Stimulated activated CD8-positive, alpha-beta memory T cell treated with anti-CD3 and anti-CD28 coated beads, Interleukin-12 subunit alpha, Interleukin-12 subunit beta, amount 100 ng/mL, for 4 hours (primary cell): Measurements from ENCODE around the gene RBBP4.
"Not testable (repeated sequence)": the region's sequence is repeated elsewhere in the genome, so short reads cannot be mapped to it uniquely, and the experiment has no call there.

Experiments used
- DNase-seq: peaks from one replicate; pipeline ENCODE4 v3.0.0-alpha.2; 2020; ENCODE audit warnings: low read depth

The RBBP4 gene

DNA sequence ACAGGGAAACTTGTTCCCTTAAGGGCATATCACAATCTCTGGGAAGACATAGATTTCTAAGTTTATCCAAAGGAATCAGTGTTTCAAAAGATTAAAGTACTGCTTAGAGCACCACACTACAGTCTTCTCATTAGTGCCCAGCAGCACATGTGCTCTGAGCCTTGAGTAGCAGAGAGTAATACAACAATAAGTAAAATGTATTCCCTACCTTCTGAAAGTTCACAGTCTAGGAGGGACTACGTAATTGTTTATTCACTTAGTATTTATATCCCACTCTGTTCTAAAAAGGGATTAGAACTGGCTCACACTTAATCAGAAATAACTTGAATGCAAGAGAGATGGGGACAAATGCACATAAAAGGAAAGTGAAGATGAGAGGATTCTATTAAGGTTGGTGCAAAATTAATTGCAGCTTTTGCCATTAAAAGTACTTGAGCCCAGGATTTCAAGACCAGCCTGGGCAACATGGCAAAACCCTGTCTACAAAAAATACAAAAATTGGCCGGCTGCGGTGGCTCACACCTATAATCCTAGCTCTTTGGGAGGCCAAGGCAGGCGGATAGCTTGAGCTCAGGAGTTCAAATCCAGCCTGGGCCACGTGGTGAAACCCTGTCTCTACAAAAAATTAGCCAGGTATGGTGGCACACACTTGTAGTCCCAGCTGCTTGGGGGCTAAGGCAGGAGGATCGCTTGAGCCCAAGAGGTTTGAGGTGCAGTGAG is 42.6 kb downstream of the RBBP4 start:
- DNase-seq, result no peak

DNA sequence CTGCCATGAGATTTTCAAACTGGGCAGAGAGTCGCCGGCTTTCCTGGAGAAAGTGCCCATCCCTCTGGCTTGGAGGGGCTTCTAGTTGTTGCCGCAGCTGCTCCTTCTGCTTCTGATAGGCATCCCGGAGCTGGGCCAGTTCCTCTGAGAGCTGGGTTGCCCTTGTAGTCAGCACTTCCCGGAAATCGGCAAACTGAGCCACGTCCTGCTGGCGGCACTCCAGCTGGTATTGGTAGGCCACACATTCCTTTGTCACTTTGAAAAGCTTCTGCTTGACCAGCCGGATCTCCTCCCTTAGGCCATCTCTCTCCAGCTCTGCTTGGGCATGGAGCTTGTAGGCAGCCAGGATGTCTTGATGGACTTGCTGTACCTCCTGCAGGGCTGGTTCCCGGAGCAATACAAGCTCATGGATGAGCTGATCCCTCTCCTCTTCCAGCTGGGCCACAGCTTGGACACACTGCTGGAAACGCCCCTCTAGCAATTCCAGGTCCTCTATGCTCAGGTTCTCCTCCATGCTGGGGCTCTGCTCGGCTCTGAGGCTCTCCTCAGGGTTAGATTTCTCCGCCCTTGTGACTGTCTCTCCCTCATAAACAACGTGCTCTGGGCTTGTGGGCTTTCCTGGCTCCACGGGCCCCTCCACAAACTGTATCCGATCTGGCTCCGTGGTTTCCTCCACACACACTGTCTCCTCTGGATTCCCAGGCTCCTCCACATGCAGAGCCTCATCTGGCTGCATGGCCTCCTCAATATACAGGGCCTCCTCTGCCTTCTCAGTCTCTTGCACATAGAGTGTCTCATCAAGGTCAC is 44.3 kb downstream of the RBBP4 start:
- no peak for DNase-seq

DNA sequence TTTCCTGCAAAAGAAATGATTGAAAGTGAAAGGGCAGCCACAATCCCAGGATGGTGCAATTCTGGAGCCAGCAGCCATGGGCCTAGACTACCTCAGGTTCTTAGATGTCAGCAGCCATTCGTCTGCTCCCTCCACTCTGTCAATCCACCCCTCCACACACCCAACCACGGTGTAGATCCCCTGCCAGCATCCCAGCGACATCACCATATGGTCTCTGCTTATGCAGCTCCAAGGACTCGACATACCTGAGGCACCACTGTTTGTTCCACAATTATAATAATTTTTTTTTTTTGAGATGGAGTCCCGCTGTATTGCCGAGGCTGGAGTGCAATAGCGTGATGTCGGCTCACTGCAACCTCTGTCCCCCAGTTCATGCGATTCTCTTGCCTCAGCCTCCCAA is 45.0 kb downstream of the RBBP4 start:
- no peak for DNase-seq

DNA sequence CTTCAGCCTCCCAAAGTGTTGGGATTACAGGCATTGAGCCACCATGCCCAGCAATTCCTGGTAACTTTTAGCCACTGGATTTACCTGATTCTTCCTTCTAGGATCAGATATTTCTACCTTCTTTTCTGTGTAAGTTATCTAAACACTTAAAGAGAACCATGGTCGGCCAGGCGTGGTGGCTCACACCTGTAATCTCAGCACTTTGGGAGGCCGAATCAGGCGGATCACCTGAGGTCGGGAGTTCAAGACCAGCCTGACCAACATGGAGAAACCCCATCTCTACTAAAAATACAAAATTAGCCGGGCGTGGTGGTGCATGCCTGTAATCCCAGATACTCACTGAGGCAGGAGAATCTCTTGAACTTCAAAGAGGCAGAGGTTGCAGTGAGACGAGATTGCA is 46.0 kb downstream of the RBBP4 start:
- DNase-seq, result not testable (repeated sequence)

DNA sequence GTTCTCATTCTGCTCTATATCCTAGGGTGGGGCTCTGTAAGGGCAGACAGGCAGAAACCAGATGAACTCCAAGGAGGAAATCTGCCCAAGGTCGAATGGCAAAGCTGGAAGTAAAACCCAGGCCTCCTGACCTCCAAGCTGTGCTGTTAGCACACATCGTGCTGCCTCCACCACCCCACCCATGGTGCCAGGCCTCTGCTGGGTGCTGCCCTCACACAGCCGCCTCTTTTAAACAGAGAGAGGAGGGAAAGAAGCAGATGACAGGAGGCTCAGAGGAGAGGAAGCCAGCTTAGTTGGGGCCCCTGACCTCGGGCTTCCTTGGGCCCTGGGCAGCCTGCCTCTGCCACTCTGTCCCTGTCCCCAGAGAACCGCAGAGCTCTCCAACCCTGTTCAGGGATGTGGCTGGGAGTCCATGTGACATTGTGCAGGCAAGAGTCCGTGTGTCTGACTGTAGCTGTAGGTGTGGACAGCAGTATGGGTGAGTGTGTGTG is 50.5 kb downstream of the RBBP4 start:
- no peak for DNase-seq

DNA sequence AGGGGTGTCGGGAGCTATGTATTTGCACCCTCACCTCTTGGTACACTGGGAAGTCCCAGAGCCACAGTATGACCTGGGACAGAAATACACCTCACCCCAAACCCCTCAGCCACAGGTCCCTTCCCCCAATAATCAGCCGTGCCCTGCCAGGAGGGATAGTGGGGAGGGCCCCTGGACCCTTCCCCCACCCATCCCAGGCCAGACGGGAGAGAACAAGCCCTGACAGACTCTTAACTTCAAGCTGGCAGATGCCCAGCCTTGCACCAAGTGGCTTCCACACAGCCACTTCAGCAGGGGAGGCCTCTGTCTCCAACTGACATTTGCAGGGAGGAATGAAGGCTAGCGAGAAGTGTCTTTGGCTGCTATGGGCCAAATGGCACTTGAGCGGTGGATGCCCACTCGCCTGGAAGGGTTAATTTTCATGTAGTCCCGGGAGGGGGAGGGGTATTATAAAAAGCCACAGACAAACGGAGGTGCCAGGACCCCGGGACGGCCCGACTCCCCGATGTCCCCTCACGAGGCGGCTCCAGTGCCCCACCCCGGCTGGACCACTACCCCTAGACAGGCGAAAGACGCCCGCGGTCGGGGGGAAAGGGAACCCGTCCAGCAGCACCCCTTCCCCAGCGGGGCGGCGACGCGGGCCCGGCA is 51.1 kb downstream of the RBBP4 start:
- DNase-seq, result no peak

DNA sequence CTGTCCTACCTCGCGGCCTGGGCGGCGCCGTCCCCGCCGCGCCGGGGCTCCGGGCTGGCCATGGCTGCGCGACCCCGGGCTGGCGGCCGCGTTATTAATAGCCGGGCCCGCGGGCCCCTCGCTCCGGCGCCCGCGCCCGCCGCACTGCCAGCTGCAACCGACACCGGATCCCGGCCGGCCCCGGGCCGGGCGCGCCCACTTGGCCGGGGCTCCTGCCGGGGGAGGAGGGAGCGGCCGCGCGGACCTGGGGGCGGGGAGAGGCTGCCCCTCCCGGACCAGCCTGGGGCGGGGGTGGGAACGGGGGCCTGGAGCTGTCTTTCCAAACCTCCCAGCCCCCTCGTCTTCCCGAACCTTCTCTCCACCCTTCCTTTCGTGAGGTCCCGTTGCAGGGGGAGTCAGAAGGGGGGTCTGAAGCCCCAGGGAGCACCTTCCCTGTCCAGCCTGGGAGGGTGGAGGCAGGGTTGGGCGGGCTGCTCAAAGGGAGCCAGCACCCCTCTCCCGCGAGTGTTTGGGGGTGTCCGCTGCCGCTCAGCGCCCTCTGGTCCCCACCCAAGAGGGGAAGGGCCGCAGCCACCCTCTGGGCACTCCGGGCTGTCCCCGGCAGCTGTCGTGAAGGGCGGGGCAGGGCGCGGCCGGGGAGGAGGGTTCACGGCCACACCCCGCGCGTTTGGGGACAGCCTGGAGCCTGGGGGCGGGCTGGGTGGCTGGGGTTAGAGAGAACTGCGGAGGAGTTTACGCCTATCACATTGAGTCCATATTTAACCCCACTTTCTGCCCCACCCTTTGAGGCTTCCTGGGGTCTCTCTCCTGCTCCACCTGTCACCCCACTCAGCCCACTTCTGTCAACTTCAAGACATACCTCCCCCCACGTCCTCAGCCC is 51.8 kb downstream of the RBBP4 start, which contains the start of gene SYNC:
SYNC (minus strand) TSS at position 172 of the 880 bp plus-strand sequence; CDS start at position 62, 110 bp downstream.
- DNase-seq, result no peak

DNA sequence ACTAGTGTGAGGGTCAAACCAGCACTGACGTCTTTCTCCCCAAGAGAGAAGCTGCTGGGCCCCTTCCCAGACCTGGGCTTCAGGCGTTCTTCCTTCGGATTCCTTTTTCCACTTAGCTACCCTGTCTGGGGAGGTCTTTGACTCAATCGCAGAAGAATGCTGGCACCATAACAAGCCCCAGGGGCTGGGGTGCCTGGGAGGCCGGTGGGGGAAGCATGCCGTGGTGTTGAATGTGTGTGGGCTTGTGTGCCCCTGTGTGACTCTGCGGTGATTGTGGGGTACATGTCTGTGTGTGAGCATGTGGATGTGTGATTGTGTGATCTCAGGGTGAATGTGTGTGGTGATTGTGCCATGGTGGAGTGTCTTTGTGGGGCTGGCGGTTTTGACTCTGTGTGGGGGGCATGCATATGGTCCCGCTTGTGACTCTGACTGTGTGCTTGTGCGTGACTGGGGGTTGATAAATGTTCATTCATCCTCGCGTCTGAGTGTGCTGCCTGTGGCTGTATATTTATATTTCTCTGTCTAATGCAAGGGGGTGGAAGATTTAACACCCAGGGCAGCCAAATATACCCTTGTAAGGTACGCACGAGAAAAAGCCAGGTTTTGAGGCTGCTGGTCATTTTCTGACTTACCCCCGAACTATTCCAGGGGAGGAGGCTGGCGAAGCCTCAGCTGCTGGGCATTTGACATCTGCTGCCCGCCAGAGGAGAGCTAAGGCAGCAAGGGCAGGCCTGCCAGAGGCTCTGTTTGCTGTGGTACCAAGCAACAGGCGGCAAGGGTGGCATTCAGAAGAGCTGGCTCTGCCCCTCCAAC is 52.7 kb downstream of the RBBP4 start:
- no peak for DNase-seq

DNA sequence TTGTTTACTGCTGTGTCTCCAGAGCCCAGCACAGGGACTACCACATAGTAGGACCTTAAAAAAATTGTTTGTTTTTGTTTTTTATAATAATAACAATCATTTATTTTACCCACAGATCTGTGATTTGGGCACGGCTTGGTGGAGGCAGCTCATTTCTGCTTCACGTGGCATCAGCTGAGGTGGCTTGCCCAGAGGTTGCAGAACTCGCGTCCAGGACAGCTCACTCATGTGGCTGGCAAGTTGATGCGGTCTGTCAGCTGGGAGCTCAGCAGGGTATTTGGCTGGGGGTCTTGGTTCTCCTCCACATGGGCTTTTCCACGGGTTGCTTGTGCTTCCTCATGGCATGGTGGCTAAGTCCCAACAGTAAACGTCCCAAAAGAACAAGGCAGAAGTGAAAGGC is 54.5 kb downstream of the RBBP4 start:
- DNase-seq, result no peak

DNA sequence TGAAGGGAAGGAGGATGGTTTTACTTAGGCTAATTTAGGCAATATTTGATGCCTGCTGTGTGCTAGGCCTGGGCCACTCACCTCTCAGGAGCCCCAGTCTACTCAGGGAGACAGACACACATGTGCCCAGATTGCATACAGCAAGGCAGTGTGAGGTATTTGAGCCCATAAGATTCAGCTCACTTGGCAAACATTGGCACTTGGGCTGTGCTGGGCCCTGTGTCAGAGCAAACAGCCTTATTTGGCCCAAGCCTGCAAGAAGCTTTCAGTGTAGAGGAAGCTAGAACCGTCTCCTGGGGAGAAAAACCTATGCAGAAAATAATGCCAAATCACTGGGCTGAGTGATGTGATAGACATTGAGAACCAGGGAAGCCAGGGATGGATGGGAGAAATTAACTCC is 55.5 kb downstream of the RBBP4 start:
- DNase-seq, result no peak

DNA sequence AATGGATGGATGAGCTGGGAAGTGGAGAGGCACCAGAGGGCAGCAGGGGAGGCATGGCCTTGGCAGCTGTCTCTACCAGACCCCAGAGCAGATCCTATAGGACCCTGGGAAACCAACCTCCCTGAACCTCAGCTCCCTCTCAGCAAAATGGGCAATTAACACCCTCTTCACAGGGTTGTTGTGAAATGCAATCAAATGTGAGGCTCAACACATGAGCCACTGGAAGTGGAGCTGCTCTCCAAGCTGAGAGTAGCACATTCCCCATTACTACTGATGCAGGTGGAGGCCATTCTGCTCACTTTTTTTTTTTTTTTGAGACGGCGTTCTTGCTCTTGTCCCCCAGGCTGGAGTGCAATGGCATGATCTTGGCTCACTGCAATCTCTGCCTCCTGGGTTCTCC is 58.1 kb downstream of the RBBP4 start:
- no peak for DNase-seq

DNA sequence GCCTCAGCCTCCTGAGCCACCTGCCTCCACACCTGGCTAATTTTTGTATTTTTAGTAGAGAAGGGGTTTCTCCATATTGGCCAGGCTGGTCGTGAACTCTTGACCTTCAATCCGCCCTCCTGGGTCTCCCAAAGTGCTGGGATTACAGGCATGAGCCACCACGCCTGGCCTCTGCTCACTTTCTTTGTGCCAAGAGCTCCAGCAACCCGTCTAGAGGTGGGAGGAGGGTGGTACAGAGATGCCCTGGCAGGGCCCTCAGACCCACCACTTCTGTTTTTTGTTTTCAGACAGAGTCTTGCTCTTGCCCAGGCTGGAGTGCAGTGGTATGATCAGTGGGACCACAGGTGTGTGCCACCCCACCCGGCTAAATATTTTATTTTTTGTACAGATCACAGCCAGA is 58.5 kb downstream of the RBBP4 start:
- DNase-seq, result no peak

DNA sequence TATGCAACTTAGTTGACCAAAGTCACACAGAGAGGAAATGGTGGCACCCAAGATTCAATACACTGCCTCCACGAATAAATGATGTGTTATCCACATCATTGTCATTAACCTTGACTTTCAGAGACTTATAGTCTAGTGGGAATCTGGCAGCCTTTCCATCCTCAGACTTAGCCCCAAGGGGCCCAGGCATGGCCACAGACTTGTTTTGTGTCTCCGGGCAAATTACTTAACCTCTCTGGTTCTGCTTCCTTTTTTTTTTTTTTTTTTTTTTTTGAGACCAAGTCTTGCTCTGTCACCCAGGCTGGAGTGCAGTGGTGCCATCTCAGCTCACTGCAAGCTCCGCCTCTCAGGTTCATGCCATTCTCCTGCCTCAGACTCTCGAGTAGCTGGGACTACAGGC is 60.2 kb downstream of the RBBP4 start:
- not testable (repeated sequence) for DNase-seq

DNA sequence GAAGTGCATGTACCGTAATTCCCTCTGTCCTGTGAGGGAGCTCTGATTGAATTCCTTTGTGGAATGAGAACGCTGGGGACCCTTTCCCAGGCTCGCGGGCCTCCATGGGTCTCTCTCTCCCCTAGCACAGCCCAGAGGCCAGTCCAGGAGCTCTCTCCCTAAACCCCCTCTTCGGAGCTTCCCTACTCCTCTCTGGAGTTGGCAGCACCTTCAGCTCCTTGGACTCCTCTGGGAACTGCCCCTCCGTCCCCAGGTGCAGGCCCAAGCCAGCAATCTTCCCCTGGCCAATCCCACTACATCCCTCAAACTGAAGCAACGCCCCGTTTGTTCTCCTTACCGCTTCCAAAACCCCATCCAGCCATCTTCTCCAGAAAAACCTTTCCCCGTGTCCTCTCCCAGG is 62.1 kb downstream of the RBBP4 start:
- no peak for DNase-seq

DNA sequence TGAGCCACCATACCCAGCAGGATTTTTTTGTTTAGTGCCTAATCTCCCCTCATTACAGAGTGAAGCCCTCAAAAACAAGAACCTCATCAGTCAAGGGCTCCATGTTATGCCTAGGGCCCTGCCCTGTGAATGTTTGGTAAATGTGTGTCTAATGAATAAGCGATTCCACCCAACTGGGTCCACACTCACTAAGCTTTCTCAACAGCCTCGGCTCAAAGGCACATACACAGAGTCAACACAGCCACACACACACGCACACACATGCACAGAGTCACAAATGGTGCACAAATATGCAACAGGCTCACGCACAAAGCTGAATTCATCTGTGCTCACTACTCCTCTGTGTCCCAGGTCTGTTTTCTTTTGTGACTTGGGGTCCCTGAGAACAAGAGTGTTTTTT is 63.3 kb downstream of the RBBP4 start:
- DNase-seq, result no peak

DNA sequence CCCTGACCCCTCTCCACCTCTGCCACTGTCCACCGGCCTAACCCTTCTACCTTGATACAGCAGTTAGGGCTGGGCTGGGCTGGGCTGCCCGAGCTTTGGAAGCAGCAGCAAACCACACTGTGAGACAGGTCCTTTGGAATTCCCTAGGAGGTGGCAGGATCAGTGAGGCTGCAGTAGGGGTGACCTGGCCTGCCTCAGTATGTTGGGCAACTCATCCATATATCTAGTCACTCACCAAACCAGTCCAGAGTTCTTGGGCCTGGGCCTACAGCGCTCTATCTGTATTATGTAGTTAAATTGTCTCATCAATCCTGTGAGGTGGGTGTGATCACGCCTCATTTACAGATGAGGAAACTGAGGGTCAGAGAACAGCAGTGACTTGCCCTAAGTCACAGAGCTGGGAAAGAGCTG is 64.9 kb downstream of the RBBP4 start:
- no peak for DNase-seq

DNA sequence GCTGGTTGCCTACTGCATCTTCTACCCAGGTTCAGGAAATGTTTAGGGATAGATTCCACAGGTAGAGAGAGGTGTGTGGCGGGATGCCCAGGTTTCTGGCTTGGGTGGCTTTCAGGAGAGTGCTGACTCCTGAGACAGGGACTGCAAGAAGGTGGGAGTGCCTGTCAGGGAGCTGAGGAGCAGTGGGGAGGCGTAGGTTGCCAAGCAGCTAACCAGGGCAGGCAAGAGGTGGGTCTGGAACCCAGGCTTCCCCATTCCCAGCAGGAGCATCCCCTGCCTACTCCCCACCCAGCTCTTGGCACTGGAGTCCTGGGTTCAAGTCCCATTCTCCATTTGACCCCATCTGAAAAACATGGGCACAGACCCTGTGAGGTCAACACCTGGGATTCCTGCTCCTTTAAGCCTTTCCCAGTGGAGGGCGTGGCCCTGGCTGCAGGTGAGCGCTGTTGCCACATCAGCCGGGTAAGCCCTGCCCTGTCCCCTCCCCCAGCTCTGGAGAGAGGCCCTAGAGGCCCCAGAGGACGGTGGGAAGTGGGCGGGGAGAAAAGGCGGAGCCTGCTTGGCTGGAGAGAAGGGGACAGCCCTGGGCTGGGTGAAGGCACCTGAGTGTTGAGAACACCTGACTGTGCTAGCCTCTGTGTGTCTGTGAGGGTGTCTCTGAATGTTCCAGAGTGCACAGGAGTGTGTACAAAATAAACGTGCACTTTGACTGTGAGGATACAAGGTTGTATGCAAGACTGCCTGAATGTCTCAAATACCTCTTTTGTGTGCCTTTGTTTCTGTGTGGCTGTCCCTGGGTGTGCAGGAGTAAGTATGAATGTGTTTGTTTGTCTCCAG is 65.5 kb downstream of the RBBP4 start:
- no peak for DNase-seq

DNA sequence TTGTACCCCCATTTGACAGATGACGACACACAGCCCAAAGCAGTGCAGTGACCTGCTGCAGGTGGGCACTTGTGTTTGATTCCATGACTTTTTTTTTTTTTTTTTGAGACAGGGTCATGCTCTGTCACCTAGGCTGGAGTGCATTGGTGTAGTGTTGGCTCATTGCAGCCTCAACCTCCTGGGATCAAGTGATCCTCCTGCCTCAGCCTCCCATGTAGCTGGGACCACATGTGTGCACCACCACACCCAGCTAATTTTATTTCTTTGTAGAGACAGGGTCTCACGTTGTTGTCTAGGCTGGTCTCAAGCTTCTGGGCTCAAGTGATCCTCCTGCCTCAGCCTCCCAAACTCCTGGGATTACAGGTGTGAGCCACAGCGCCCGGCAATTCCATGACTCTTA is 66.5 kb downstream of the RBBP4 start:
- no peak for DNase-seq

DNA sequence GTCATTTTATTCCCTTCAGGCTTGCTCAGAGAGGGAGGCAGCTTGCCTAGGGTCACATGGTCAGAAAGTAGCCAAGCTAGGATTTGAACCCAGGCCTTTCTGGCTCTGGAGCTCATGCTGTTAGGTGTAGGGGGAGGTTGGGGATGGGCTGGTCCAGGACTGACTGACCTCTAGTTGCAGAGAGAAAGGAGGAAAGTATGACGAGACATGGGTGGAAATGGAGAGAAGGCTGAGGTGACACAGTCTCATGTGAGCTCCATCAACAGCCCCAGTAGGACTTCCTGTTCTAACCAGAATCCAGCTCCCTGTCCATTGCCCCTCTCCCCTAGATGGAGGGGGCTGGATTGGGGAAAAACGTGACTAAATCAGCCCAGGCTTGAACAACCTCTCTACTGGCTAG is 67.0 kb downstream of the RBBP4 start:
- DNase-seq, result no peak

DNA sequence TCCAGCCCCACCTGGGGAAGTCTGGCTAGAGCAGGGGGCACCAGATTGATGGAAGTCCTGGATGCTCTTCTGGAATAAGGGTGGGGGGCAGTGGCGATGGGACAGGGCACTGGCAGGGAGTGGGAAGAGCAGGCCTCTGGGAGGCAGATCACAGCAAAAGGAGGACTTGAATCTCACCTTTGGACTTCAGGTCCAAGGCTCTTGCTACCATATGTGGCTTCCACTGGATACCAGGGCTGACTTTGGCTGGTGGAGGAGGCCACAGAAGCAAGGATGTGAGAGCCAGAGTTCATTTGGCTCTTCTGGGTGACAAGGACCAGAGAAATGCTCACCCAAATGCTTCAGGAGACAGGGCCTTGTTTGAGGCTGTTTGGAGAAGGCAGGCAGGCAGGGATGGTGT is 67.5 kb downstream of the RBBP4 start:
- DNase-seq, result no peak
